ENCODE data around the gene TGFA.

Gene TGFA

GRCh38 chr2:70399046-70399445 lies 154.6 kb downstream of the TGFA start:
- Histone ChIP-seq H3K9ac (ENCODE audit: low read depth, low read length, poor library complexity, severe bottlenecking) (no peak overlapping the region), H3K9me3 (ENCODE audit: insufficient read depth, low read depth, low read length) (no peaks in the 10 kb centered on the region), H4K20me1 (ENCODE audit: insufficient read depth, low read length, poor library complexity, severe bottlenecking) (no peaks in the 10 kb centered on the region), H3F3A (ENCODE audit: low read depth) (no peaks in the 10 kb centered on the region), H3K4me3 (ENCODE audit: low read length, poor library complexity, severe bottlenecking) (no peak overlapping the region), H3K4me1 (ENCODE audit: insufficient read depth, low read length, poor library complexity, severe bottlenecking) (peaks cover 31% of the 10 kb centered on the region), H3K36me3 (ENCODE audit: insufficient read depth, low read length) (no peaks in the 10 kb centered on the region), H3K79me2 (ENCODE audit: insufficient read depth, low read length) (no peaks in the 10 kb centered on the region), H3K27me3 (ENCODE audit: insufficient read depth, low read length, poor library complexity, severe bottlenecking) (no peaks in the 10 kb centered on the region), H2AFZ (ENCODE audit: low read length) (no peak overlapping the region), H3K9me2 (replicated peaks; ENCODE audit: low read depth, low read length) (no peaks in the 10 kb centered on the region), H3K4me2 (ENCODE audit: low read depth, low read length, poor library complexity, severe bottlenecking) (no peak overlapping the region)
- no peak for TF ChIP-seq CTCF (conservative IDR thresholded peaks at IDR 0.05; ENCODE audit: low read length)
